ENCODE measurements around the gene UQCR11. TPM values are rescaled to one million over a fixed set of nuclear protein-coding genes. Genes with fewer than 3 reads are reported as not detected.

UQCR11 gene
- total and polyA plus RNA-seq, 12 donors, result 47.1 to 336 (median 166) TPM

DNA sequence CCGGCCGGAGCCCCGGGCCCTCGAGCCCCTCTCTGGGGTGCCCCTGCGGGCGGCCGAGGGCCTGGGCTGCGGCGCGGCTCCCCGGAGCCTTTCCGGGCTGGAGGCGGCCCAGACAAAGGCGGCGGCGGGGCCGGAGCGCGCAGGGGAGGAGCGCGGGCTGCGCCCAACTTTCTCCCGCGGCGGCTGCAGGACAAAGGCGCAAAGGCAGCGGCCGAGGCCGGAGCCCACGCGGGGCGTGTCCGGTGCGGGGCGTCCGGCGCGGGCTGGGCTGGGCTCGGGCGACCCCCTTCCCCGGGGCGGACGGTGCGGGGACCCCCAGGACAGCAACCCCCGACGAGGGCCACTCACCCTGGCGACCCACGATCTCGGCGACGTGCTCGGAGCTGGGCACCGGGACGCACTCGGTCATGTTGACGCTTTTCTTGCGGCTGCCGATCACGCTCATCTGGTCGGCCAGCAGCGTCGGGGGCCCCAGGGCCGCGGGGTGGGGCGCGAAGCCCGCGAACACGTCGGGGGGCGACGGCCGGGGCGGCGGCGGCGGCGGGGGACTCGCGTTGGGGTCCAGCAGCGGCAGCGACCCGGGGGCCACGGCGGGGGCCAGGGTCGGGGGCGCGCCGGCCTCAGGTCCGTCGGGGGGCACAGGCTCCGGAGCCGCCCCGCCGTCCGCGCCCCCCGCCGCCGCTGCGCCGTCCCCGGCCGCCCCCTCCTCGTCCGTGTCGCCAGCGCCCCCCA lies 38.0 kb downstream of the UQCR11 start:
- Histone ChIP-seq H3K36me3 (replicated peaks in 1 of 2) (no peaks in the 10 kb centered on the region), H3K4me3 (peak overlapping the region in 3 of 4 donors; percentile 23 to 88 (median 42)), H3K4me1 (replicated peaks in 1 of 2) (peaks cover 7 to 12% of the 10 kb centered on the region in 2 donors), H3K9me3 (replicated peaks in 1 of 3) (no peaks in the 10 kb centered on the region), H3K27ac (peak overlapping the region in 4 of 5 donors; percentile 82 to 85 (median 84)), H3K27me3 (no peaks in the 10 kb centered on the region)
- intact Hi-C loops (cut with DNase I), result no loop called here
- WGBS, 4 donors, result 1% methylated on average over 59 to 106 of the region's 108 CpGs; no CpG with 5 or more reads in 2 of the 4 donors
- no peak for TF ChIP-seq POLR2A (IDR thresholded peaks at IDR 0.05)
- TF ChIP-seq, protein P1, sequence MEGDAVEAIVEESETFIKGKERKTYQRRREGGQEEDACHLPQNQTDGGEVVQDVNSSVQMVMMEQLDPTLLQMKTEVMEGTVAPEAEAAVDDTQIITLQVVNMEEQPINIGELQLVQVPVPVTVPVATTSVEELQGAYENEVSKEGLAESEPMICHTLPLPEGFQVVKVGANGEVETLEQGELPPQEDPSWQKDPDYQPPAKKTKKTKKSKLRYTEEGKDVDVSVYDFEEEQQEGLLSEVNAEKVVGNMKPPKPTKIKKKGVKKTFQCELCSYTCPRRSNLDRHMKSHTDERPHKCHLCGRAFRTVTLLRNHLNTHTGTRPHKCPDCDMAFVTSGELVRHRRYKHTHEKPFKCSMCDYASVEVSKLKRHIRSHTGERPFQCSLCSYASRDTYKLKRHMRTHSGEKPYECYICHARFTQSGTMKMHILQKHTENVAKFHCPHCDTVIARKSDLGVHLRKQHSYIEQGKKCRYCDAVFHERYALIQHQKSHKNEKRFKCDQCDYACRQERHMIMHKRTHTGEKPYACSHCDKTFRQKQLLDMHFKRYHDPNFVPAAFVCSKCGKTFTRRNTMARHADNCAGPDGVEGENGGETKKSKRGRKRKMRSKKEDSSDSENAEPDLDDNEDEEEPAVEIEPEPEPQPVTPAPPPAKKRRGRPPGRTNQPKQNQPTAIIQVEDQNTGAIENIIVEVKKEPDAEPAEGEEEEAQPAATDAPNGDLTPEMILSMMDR (IDR thresholded peaks at IDR 0.05), result no peak
- peak in 1 of 7 donors; percentile 45 for DNase-seq

DNA sequence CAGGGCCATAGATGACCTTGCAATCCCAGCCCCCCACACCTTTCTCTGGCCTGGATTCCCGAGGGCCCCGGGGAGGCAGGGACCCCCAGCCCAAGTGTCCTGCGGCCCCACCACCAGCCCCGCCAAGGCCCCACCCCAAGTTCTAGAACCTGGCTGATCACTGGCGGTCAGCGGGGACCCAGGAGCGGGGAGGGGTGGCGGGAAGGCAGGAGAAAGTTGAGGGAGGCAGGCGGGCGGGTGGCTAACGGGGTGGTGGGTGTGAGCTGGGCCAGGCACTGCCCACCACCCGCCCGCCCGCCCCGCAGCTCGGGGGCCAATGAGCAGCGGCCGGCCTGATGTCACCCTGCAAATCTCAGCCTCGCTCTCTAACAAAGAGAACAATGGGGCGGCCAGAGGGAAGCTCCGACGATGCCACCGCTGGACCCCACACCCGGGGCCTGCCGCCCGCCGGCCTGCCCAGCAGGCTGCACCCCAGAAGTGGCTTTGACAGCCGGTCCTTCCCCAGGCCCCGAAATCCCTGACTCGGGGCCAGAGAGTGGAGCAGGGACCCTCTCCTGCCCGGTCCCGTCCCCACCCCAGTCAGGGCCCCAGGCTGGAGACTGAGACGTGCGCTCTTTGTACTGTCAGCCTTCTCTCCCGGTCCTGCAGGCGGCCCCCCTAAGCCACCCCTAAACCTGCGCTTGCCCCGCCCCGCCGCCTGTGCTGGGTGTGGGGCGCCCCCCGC lies 38.7 kb downstream of the UQCR11 start:
- TF ChIP-seq POLR2A (IDR thresholded peaks at IDR 0.05), result peak; percentile 50 to 93
- TF ChIP-seq, protein P1 (IDR thresholded peaks at IDR 0.05), result no peak
- 0 to 12% (median 7%) methylated on average over 1 to 42 of the region's 42 CpGs for WGBS, 4 donors

GRCh38 chr19:1563251-1563650 lies 42.0 kb downstream of the UQCR11 start:
- TF ChIP-seq POLR2A (IDR thresholded peaks at IDR 0.05), result no peak
- TF ChIP-seq, protein P1 (IDR thresholded peaks at IDR 0.05), result no peak
- Histone ChIP-seq H3K27me3 (no peaks in the 10 kb centered on the region), H3K36me3 (replicated peaks in 1 of 2) (no peaks in the 10 kb centered on the region), H3K27ac (no peak overlapping the region), H3K4me3 (no peak overlapping the region), H3K4me1 (replicated peaks in 1 of 2) (peaks cover 4 to 8% of the 10 kb centered on the region in 2 donors), H3K9me3 (replicated peaks in 1 of 3) (no peaks in the 10 kb centered on the region)
- no peak for DNase-seq
- intact Hi-C loops (cut with DNase I), result no loop called here
- WGBS, 4 donors, result 92 to 98% (median 94%) methylated on average over 3 to 6 of the region's 6 CpGs

More for the DNA sequence above, 38.7 kb downstream of the UQCR11 start:
- Histone ChIP-seq H3K4me3 (peak overlapping the region in 3 of 4 donors; percentile 23 to 88 (median 42)), H3K27ac (peak overlapping the region in 4 of 5 donors; percentile 82 to 85 (median 84)), H3K36me3 (replicated peaks in 1 of 2) (no peaks in the 10 kb centered on the region), H3K4me1 (replicated peaks in 1 of 2) (peaks cover 7 to 12% of the 10 kb centered on the region in 2 donors), H3K27me3 (no peaks in the 10 kb centered on the region), H3K9me3 (replicated peaks in 1 of 3) (no peaks in the 10 kb centered on the region)
- DNase-seq, result peak; percentile 74 to 91 (median 83)
- intact Hi-C loops (cut with DNase I), result no loop called here

GRCh38 chr19:1561236-1561842 lies 43.9 kb downstream of the UQCR11 start:
- Histone ChIP-seq H3K36me3 (replicated peaks in 1 of 2) (no peaks in the 10 kb centered on the region), H3K27me3 (no peaks in the 10 kb centered on the region), H3K9me3 (replicated peaks in 1 of 3) (no peaks in the 10 kb centered on the region), H3K4me3 (no peak overlapping the region), H3K4me1 (replicated peaks in 1 of 2) (peaks cover 3 to 7% of the 10 kb centered on the region in 2 donors), H3K27ac (no peak overlapping the region)
- 89 to 100% (median 94%) methylated on average over 4 to 17 of the region's 17 CpGs for WGBS, 4 donors
- no peak for TF ChIP-seq POLR2A (IDR thresholded peaks at IDR 0.05)
- TF ChIP-seq, protein P1 (IDR thresholded peaks at IDR 0.05), result no peak
- no peak for DNase-seq
- intact Hi-C loops (cut with DNase I), result no loop called here
